ENCODE data around the gene ECM1. TPM values are rescaled to one million over a fixed set of nuclear protein-coding genes. Genes with fewer than 3 reads are reported as not detected.

The ECM1 gene
- total and polyA plus RNA-seq, 2 donors (not counting 1 experiment from before 2014, with no cell fraction given) = 1.9 to 2.3 TPM

DNA sequence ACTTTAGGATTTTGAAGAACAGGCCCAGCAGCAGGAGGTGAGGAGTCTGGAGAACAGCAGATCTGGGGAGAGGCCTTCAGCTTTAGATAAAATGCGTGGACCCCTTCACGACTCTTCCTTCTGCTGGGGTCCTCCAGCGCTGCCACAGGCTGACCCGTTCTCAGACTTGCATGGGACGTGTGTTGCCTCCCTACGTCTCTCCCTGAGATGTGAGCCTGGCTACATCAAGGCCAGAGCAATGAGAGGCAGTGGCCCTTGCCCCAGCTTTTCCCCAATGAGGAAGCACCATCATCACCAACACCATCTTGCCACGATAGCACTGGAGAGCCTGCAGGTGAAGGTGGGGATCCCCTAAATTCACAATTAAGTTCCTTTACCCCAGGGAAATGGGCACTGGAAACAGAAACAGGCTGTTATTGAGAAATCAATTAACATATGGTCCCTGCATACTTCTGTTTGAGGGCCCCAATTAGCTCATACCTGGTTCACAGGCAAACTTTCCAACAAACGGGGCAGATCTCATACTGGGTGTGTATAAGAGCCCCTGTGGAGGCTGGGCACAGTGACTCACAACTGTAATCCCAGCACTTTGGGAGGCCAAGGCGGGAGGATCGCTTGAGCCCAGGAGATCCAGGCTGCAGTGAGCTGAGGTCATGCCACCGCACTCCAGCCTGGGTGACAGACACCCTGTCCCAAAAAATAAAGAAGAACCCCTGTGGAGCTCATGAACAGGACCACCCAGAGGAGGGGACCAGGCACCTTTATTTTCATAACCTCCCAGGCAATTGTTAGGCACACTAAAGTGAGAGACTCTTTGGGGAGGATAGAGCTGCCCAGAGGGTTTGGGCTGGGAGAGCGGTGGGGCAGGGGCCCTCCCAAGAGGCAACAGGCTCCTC lies 29.2 kb downstream of the ECM1 start:
- Histone ChIP-seq H3K27ac (ENCODE audit: low read length in 2 of 2) (no peak overlapping the region), H3K9ac (ENCODE audit: low read length) (no peak overlapping the region), H3K79me2 (ENCODE audit: control insufficient read depth, insufficient read depth, low read length) (no peaks in the 10 kb centered on the region), H3K27me3 (replicated peaks in 1 of 4; ENCODE audit: control extremely low read depth in 1 of 4, control insufficient read depth in 3 of 4, insufficient read depth in 4 of 4, low read length in 3 of 4) (no peaks in the 10 kb centered on the region), H3K9me3 (ENCODE audit: control extremely low read depth in 1 of 3, control insufficient read depth in 2 of 3, insufficient read depth in 1 of 3, low read length in 2 of 3) (no peaks in the 10 kb centered on the region), H3K4me2 (replicated peaks; ENCODE audit: low read depth, low read length, poor library complexity, severe bottlenecking) (no peak overlapping the region), H2AFZ (ENCODE audit: insufficient read depth, low read depth, low read length, poor library complexity, severe bottlenecking) (no peak overlapping the region), H4K20me1 (ENCODE audit: control insufficient read depth, insufficient read depth, low read length, poor library complexity, severe bottlenecking) (no peaks in the 10 kb centered on the region), H3K4me3 (ENCODE audit: control extremely low read depth in 1 of 5, extremely low read depth in 1 of 5, insufficient read depth in 1 of 5, low read depth in 2 of 5, low read length in 4 of 5) (no peak overlapping the region), H3K4me1 (ENCODE audit: control insufficient read depth in 2 of 2, insufficient read depth in 2 of 2, low read length in 2 of 2) (no peaks in the 10 kb centered on the region), H3K36me3 (replicated peaks in 1 of 2; ENCODE audit: control extremely low read depth in 1 of 2, control insufficient read depth in 1 of 2, extremely low read depth in 1 of 2, insufficient read depth in 2 of 2, low read length in 1 of 2) (no peaks in the 10 kb centered on the region)
- no peaks in the 10 kb centered on the region for H3K9me3 Mint-ChIP-seq (ENCODE audit: insufficient read depth)
- ATAC-seq (ENCODE audit: low read depth) (no peak), DNase-seq (no peak)
- H3K27me3 Mint-ChIP-seq = no peaks in the 10 kb centered on the region
- intact Hi-C loops (cut with micrococcal nuclease) = no loop called here
- no peak overlapping the region for H3K4me3 Mint-ChIP-seq
- H3K4me1 Mint-ChIP-seq = no peaks in the 10 kb centered on the region
- over 99% methylated on average over 10 of the region's 12 CpGs for WGBS (ENCODE audit: insufficient coverage)
- CTCF ChIA-PET = interaction anchor here (1.4 kb wide), 1 partner anchor 24 kb away, joined by 4 read pairs; no protein-coding TSS in a partner anchor
- POLR2A ChIA-PET = interaction anchor here (0.6 kb wide), 1 partner anchor 35 kb away, joined by 6 read pairs; no protein-coding TSS in a partner anchor
- H3K27ac Mint-ChIP-seq = no peak overlapping the region
- TF ChIP-seq, protein P1, sequence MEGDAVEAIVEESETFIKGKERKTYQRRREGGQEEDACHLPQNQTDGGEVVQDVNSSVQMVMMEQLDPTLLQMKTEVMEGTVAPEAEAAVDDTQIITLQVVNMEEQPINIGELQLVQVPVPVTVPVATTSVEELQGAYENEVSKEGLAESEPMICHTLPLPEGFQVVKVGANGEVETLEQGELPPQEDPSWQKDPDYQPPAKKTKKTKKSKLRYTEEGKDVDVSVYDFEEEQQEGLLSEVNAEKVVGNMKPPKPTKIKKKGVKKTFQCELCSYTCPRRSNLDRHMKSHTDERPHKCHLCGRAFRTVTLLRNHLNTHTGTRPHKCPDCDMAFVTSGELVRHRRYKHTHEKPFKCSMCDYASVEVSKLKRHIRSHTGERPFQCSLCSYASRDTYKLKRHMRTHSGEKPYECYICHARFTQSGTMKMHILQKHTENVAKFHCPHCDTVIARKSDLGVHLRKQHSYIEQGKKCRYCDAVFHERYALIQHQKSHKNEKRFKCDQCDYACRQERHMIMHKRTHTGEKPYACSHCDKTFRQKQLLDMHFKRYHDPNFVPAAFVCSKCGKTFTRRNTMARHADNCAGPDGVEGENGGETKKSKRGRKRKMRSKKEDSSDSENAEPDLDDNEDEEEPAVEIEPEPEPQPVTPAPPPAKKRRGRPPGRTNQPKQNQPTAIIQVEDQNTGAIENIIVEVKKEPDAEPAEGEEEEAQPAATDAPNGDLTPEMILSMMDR (IDR thresholded peaks at IDR 0.05) = no peak
- no peak for TF ChIP-seq EZH2 (IDR thresholded peaks at IDR 0.05; ENCODE audit: borderline replicate concordance, insufficient read depth, low read depth, low read length, poor library complexity, severe bottlenecking)
